ENCODE data around the gene EDAR. TPM values are rescaled to one million over a fixed set of nuclear protein-coding genes. Genes with fewer than 3 reads are reported as not detected.

The EDAR gene
- total and polyA plus RNA-seq, 2 of the 8 experiments (the other 6 are each of a cell fraction or from before 2014, with no cell fraction given): not detected

GRCh38 chr2:109031476-109032228 is 42.6 kb upstream of the EDAR start (continued):
- TF ChIP-seq CHD7 (IDR thresholded peaks at IDR 0.05; ENCODE audit: insufficient replicate concordance, low read length) (no peak), NANOG (IDR thresholded peaks at IDR 0.05; ENCODE audit: insufficient read depth, low read depth, low read length, poor library complexity, severe bottlenecking) (no peak), CBX5 (IDR thresholded peaks at IDR 0.05; ENCODE audit: low read depth, low read length) (no peak), RXRA (IDR thresholded peaks at IDR 0.05; ENCODE audit: insufficient read depth, low read depth, low read length) (no peak), RNF2 (IDR thresholded peaks at IDR 0.05; ENCODE audit: borderline replicate concordance, low read depth, low read length, missing control alignments, poor library complexity, severe bottlenecking) (peak; percentile 33), GABPA (IDR thresholded peaks at IDR 0.05; ENCODE audit: borderline replicate concordance, insufficient read depth, low read length) (no peak), CEBPB (IDR thresholded peaks at IDR 0.05; ENCODE audit: low read depth, low read length) (no peak), JUND (IDR thresholded peaks at IDR 0.05; ENCODE audit: low read length) (no peak), CTBP2 (IDR thresholded peaks at IDR 0.05; ENCODE audit: borderline replicate concordance, insufficient read depth, insufficient read length, low read length) (no peak)

Data from H1 (cell line).